GM13976 (cell line): ENCODE measurements around the gene PBX1.
"Not testable (repeated sequence)": the region's sequence is repeated elsewhere in the genome, so short reads cannot be mapped to it uniquely, and the experiment has no call there.

Experiments
- DNase-seq: peaks from one replicate; pipeline ENCODE4 v3.0.0; 2012; ENCODE audit warnings: low spot score
- in situ Hi-C: fragments of 300-500 bp; cut with MboI; formaldehyde crosslinking; loops from one replicate; pipeline ENCODE4 v1.12.0; 2022; ENCODE audit warnings: low sequenced_read_pairs, mixed read lengths, inconsistent platforms; ENCODE audit not compliant: unreplicated experiment
- TF ChIP-seq, protein P1 (sequence below): IDR thresholded peaks from 2 replicates; pipeline ENCODE4 v1.5.1; 2012; ENCODE audit warnings: borderline replicate concordance, mild to moderate bottlenecking; ENCODE audit not compliant: insufficient read depth; ENCODE audit errors: extremely low read depth, missing control alignments, control extremely low read depth

PBX1 gene

DNA sequence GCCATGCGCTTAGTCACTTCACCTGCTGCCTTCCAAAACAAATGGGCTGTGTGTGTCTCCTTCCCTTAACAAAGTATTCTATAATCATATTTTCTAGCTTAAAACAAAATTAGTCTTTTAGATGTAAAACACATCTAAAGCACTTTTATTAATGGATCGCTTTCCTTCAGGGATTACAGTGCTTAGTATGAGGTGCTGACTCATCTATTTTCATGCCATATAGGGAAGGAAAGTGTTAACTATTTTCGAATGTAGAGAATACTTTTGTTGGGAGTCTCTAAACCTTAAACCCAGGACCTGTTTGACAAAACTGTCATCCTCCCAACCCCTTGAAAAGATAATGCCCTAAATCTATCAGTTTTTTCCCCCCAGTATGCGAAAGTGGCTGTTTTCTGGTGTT, 90.2 kb downstream of the PBX1 start:
- in situ Hi-C loops: no loop called here
- no peak for DNase-seq
- TF ChIP-seq, protein P1, sequence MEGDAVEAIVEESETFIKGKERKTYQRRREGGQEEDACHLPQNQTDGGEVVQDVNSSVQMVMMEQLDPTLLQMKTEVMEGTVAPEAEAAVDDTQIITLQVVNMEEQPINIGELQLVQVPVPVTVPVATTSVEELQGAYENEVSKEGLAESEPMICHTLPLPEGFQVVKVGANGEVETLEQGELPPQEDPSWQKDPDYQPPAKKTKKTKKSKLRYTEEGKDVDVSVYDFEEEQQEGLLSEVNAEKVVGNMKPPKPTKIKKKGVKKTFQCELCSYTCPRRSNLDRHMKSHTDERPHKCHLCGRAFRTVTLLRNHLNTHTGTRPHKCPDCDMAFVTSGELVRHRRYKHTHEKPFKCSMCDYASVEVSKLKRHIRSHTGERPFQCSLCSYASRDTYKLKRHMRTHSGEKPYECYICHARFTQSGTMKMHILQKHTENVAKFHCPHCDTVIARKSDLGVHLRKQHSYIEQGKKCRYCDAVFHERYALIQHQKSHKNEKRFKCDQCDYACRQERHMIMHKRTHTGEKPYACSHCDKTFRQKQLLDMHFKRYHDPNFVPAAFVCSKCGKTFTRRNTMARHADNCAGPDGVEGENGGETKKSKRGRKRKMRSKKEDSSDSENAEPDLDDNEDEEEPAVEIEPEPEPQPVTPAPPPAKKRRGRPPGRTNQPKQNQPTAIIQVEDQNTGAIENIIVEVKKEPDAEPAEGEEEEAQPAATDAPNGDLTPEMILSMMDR: no peak

DNA sequence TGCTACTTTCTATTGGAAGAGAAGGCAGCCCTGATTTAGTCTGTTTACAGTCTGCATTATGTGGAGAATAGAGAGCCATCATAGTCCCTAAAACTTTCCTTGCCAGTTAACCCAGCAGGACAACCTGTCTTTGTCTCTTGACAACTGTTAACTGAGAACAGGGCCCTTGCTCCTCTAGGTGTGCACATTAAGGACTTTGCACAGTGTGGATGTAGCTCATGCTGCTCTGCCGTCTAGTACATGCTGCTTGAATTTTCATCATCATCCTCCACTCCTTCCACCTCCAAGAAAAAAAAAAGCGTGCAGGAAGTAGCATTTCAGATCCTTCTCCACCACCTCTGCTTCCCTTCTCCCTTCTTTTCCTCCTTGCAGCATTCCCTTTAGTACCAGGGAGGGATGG, 91.5 kb downstream of the PBX1 start:
- no peak for DNase-seq
- in situ Hi-C loops: no loop called here
- TF ChIP-seq, protein P1: no peak

DNA sequence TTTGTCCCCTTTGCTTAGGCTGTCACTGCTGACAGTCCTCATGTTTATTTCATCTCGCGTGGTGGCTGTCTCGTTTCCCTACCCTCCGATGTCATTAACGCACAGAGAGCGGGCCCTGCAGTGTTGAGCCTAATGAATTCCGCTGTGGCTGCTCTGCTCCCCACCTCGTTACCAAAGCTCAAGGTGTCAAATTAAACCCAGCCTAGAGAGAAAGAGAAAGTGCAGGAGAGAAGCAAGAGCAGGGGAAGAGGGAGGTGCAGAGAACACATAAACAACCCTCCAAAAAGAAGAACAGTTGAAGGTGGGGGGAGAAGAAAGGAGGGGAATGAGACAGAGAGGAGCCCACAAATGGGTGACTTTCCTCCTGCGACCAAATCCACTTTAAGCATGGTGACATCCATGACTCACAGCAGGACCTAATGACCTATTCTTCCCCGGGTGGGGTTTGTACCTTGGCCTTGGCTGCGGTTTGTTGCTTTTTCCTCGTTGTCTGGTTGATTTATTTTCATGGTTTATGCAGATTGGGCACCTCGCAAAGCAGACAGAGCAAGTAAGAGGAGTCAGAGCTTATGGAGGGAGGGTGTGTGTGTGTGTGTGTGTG, 92.5 kb downstream of the PBX1 start:
- TF ChIP-seq, protein P1: no peak
- in situ Hi-C loops: no loop called here
- no peak for DNase-seq

DNA sequence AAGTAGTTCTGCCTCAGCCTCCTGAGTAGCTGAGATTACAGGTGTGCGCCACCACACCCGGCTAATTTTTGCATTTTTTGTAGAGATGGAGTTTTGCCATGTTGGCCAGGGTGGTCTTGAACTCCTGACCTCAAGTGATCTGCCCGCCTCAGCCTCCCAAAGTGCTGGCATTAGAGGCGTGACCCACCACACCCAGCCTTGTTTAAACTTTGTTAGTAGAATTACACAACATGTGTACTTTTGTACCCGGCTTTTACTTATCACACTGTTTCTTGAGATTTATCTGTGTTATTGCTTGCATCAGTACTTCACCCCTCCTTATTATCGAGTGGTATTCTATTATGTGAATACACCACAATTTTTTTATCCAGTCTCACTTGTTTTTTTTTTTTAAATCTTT, 94.0 kb downstream of the PBX1 start:
- DNase-seq, in situ Hi-C loops: not testable (repeated sequence)

DNA sequence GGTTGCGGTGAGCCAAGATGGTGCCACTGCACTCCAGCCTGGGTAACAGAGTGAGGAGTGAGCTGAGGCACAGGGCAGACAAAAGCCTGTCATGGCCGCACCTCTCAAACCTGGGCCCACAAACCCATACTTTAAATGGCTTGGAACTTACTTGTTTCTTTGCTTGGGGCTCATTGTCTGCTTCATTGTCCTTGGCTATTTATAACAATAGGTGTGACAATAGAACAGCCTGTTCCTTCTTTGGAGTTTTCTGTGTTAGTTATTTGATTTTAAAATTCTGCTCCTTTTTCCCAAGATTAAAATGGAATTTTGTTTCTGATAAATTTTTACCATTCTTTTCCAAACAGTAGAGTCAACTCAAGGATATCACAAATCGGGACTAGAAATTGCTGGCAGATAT, 94.7 kb downstream of the PBX1 start:
- TF ChIP-seq, protein P1: no peak
- in situ Hi-C loops: no loop called here
- DNase-seq: no peak

DNA sequence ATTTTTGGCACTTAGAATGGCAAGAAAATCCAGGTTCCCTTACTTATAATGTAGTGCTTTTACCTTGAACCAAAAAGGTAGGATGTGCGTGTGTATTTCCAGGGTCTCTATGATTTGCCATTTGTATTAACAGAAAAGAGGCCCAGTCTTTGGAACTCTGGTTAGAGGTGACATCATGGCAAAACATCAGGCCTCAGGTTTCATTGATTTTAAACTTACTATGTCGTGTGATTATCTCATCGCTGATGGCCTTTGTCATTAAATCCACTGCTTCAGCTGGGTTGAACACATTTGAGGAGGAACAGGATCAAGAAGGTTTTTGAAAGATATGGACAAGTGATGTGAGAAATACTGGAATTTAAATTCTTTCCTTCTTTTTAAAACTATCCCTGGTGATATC, 95.2 kb downstream of the PBX1 start:
- DNase-seq: no peak
- in situ Hi-C loops: no loop called here

DNA sequence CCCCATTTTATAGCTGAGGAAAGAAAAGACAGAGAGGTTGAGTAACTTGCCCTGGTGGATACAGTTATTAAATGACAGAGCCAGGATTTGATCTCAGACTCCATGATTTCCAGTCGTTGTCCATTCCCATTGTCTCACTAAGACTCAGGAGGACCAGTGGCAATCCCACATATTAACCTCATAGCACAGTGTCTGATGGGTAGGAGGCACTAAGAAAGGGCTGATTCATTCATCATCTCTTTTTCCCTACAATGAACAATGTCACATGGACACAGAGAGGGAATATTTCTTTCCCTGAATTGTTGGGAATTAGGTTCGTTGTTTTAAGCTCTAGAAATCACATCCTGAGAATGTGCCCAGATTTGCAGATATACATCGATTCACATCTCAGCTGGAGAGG, 99.9 kb downstream of the PBX1 start:
- in situ Hi-C loops: no loop called here
- no peak for DNase-seq
- TF ChIP-seq, protein P1: no peak

More for the DNA sequence above, 95.2 kb downstream of the PBX1 start:
- TF ChIP-seq, protein P1: no peak
